Neural cell (in vitro differentiated cells): Measurements from ENCODE around the gene CYP1A2. TPM values are rescaled to one million over a fixed set of nuclear protein-coding genes. Genes with fewer than 3 reads are reported as not detected.
"Not testable (repeated sequence)": the region's sequence is repeated elsewhere in the genome, so short reads cannot be mapped to it uniquely, and the experiment has no call there.

Experiments
- H2AFZ ChIP-seq: fragments of 200-600, 300-800 bp; sonication (generic), shearing (Covaris generic); 2 replicates; pipeline ENCODE4 v1.6.0; 2014; ENCODE audit warnings: low read depth, mild to moderate bottlenecking, antibody characterized with exemption, low read length, moderate library complexity
- H3F3A ChIP-seq: fragments of 200-600 bp; shearing (Covaris generic); 2 replicates; pipeline ENCODE4 v1.6.1; 2016; ENCODE audit warnings: mild to moderate bottlenecking, moderate library complexity, mixed read lengths, antibody characterized with exemption, low read length; ENCODE audit not compliant: insufficient read depth, poor library complexity, severe bottlenecking
- H3K27ac ChIP-seq: fragments of 200-600, 300-800 bp; sonication (generic), shearing (Covaris generic); 2 replicates; pipeline ENCODE4 v1.5.1; 2014; ENCODE audit warnings: mild to moderate bottlenecking, low read length, moderate library complexity
- H3K27me3 ChIP-seq: fragments of 300-800, 200-600 bp; sonication (generic), shearing (Covaris generic); 2 replicates; pipeline ENCODE4 v1.6.0; 2014; ENCODE audit warnings: mild to moderate bottlenecking, low read depth, low read length, moderate library complexity; ENCODE audit not compliant: insufficient read depth
- H3K36me3 ChIP-seq: fragments of 300-800, 200-600 bp; sonication (generic), shearing (Covaris generic); 2 replicates; pipeline ENCODE4 v1.5.1; 2014; ENCODE audit warnings: mild to moderate bottlenecking, antibody characterized with exemption, low read length, moderate library complexity; ENCODE audit not compliant: insufficient read depth
- H3K4me2 ChIP-seq: fragments of 300-800, 200-600 bp; sonication (generic), shearing (Covaris generic); 2 replicates; pipeline ENCODE4 v1.6.0; 2014; ENCODE audit warnings: mild to moderate bottlenecking, low read length
- H3K4me3 ChIP-seq: fragments of 300-800, 200-600 bp; sonication (generic), shearing (Covaris generic); 2 replicates; pipeline ENCODE4 v1.5.1; 2014; ENCODE audit warnings: mild to moderate bottlenecking, low read length, moderate library complexity
- H3K79me2 ChIP-seq: fragments of 200-600 bp; shearing (Covaris generic); replicated peaks from 2 replicates; pipeline ENCODE4 v1.6.0; 2014; ENCODE audit warnings: mild to moderate bottlenecking, low read length, moderate library complexity; ENCODE audit not compliant: insufficient read depth
- H3K9ac ChIP-seq: fragments of 300-800, 200-600 bp; sonication (generic), shearing (Covaris generic); 2 replicates; pipeline ENCODE4 v1.6.1; 2016; ENCODE audit warnings: mild to moderate bottlenecking, low read length, mixed read lengths
- H3K9me2 ChIP-seq: fragments of 200-600 bp; shearing (Covaris generic); 2 replicates; pipeline ENCODE4 v1.6.1; 2016; ENCODE audit warnings: mild to moderate bottlenecking, low read length, mixed read lengths; ENCODE audit not compliant: insufficient read depth
- H3K9me3 ChIP-seq: fragments of 200-600, 300-800 bp; sonication (generic), shearing (Covaris generic); 2 replicates; pipeline ENCODE4 v1.6.1; 2016; ENCODE audit warnings: mild to moderate bottlenecking, mixed run types, low read length, moderate library complexity, mixed read lengths
- H4K20me1 ChIP-seq: fragments of 200-600 bp; shearing (Covaris generic); 2 replicates; pipeline ENCODE4 v1.6.1; 2016; ENCODE audit warnings: mild to moderate bottlenecking, mixed run types; ENCODE audit not compliant: insufficient read depth
- EP300 ChIP-seq: fragments of 450-650 bp; conservative IDR thresholded peaks from 2 replicates; pipeline ENCODE4 v1.6.1; 2014; ENCODE audit warnings: antibody characterized with exemption, mild to moderate bottlenecking, moderate library complexity; ENCODE audit not compliant: poor library complexity, severe bottlenecking
- EZH2 ChIP-seq: fragments of 200-600, 300-800 bp; shearing (Covaris generic), sonication (generic); IDR thresholded peaks from 2 replicates; pipeline ENCODE4 v1.6.1; 2014; ENCODE audit warnings: antibody characterized with exemption, low read length, borderline replicate concordance, mild to moderate bottlenecking; ENCODE audit not compliant: insufficient read depth, poor library complexity, severe bottlenecking
- MXI1 ChIP-seq: fragments of 450-650 bp; conservative IDR thresholded peaks from 2 replicates; pipeline ENCODE4 v1.6.1; 2014; ENCODE audit warnings: antibody characterized with exemption, mild to moderate bottlenecking; ENCODE audit not compliant: poor library complexity, severe bottlenecking
- POLR2AphosphoS5 ChIP-seq: IDR thresholded peaks from 2 replicates; pipeline ENCODE4 v1.6.1; 2012
- RAD21 ChIP-seq: fragments of 450-650 bp; conservative IDR thresholded peaks from 2 replicates; pipeline ENCODE4 v1.6.1; 2014; ENCODE audit warnings: antibody characterized with exemption, mild to moderate bottlenecking, moderate library complexity
- SMC3 ChIP-seq: fragments of 450-650 bp; conservative IDR thresholded peaks from 2 replicates; pipeline ENCODE4 v1.6.1; 2014; ENCODE audit warnings: antibody characterized with exemption, mild to moderate bottlenecking, moderate library complexity; ENCODE audit not compliant: poor library complexity
- TAF1 ChIP-seq: IDR thresholded peaks from 2 replicates; pipeline ENCODE4 v1.6.1; 2012; ENCODE audit warnings: low read depth
- polyA plus RNA-seq: library from polyadenylated mRNA; depleted of rRNA; stranded (reverse); fragments of >200 nt; gene quantifications from 2 replicates; pipeline ENCODE4 v1.2.3, GENCODE V29; 2014
- TF ChIP-seq, protein P1 (sequence below): fragments of 450-650 bp; IDR thresholded peaks from 2 replicates; pipeline ENCODE4 v1.5.1; 2014; ENCODE audit warnings: antibody characterized with exemption, mild to moderate bottlenecking, moderate library complexity; ENCODE audit not compliant: poor library complexity, severe bottlenecking
- TF ChIP-seq, protein P2 (sequence below): IDR thresholded peaks from 2 replicates; pipeline ENCODE4 v1.6.1; 2012; ENCODE audit warnings: borderline replicate concordance

CYP1A2 gene
- polyA plus RNA-seq, 1 donor from 2014 or later: not detected

DNA sequence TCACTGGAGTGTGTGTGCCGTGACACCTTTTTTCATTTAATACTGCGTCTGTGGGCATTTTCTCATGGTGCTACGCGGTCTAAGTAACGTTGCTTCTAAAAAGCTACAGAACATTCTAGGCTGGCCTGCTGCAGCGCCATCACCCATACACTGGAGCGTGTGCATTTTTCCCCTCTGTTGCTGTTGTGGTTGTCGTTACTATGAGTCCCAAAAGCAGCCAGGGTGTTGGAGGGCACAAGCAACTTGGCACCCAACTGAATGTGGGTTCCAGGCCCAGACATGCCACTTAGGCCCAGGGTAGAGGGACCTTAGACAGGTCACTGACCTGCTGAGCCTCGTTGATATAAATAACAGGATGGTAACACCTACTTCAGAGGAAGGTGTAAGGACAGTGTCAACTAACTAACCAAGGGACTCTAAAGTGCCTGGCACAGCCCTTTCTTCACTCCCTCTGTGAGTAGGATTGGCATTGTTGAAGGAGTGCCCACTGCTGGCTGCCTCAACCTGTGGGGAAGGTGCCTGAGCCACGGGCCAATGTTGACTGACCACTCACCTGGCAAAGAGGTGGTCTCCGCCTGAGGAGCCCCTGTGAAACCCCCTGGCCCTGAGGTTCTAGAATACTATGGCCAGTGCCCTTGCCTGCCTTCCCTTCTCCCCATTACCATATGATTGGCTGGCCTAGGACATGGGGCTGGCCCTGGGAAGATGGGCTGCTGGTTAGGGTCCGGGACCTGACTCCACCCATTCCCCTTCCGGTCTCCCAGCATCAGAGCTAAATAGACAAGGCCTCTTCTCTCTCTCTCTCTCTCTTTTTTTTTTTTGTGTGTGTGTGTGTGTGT lies 36.8 kb downstream of the CYP1A2 start:
- Histone ChIP-seq H3K9me3 (no peaks in the 10 kb centered on the region), H3K27ac (no peak overlapping the region), H3F3A (no peaks in the 10 kb centered on the region), H2AFZ (no peak overlapping the region), H3K4me2 (no peak overlapping the region), H4K20me1 (peaks cover 5% of the 10 kb centered on the region), H3K36me3 (no peaks in the 10 kb centered on the region), H3K9ac (no peak overlapping the region), H3K79me2 (peaks cover 50% of the 10 kb centered on the region), H3K4me3 (peak overlapping the region; percentile 73), H3K27me3 (no peaks in the 10 kb centered on the region), H3K9me2 (no peaks in the 10 kb centered on the region)
- TF ChIP-seq, protein P1, sequence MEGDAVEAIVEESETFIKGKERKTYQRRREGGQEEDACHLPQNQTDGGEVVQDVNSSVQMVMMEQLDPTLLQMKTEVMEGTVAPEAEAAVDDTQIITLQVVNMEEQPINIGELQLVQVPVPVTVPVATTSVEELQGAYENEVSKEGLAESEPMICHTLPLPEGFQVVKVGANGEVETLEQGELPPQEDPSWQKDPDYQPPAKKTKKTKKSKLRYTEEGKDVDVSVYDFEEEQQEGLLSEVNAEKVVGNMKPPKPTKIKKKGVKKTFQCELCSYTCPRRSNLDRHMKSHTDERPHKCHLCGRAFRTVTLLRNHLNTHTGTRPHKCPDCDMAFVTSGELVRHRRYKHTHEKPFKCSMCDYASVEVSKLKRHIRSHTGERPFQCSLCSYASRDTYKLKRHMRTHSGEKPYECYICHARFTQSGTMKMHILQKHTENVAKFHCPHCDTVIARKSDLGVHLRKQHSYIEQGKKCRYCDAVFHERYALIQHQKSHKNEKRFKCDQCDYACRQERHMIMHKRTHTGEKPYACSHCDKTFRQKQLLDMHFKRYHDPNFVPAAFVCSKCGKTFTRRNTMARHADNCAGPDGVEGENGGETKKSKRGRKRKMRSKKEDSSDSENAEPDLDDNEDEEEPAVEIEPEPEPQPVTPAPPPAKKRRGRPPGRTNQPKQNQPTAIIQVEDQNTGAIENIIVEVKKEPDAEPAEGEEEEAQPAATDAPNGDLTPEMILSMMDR: no peak
- no peak for TF ChIP-seq MXI1
- TF ChIP-seq POLR2AphosphoS5: no peak
- no peak for TF ChIP-seq TAF1
- no peak for TF ChIP-seq EZH2
- no peak for TF ChIP-seq EP300
- no peak for TF ChIP-seq RAD21
- no peak for TF ChIP-seq SMC3
- TF ChIP-seq, protein P2, sequence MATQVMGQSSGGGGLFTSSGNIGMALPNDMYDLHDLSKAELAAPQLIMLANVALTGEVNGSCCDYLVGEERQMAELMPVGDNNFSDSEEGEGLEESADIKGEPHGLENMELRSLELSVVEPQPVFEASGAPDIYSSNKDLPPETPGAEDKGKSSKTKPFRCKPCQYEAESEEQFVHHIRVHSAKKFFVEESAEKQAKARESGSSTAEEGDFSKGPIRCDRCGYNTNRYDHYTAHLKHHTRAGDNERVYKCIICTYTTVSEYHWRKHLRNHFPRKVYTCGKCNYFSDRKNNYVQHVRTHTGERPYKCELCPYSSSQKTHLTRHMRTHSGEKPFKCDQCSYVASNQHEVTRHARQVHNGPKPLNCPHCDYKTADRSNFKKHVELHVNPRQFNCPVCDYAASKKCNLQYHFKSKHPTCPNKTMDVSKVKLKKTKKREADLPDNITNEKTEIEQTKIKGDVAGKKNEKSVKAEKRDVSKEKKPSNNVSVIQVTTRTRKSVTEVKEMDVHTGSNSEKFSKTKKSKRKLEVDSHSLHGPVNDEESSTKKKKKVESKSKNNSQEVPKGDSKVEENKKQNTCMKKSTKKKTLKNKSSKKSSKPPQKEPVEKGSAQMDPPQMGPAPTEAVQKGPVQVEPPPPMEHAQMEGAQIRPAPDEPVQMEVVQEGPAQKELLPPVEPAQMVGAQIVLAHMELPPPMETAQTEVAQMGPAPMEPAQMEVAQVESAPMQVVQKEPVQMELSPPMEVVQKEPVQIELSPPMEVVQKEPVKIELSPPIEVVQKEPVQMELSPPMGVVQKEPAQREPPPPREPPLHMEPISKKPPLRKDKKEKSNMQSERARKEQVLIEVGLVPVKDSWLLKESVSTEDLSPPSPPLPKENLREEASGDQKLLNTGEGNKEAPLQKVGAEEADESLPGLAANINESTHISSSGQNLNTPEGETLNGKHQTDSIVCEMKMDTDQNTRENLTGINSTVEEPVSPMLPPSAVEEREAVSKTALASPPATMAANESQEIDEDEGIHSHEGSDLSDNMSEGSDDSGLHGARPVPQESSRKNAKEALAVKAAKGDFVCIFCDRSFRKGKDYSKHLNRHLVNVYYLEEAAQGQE: no peak

DNA sequence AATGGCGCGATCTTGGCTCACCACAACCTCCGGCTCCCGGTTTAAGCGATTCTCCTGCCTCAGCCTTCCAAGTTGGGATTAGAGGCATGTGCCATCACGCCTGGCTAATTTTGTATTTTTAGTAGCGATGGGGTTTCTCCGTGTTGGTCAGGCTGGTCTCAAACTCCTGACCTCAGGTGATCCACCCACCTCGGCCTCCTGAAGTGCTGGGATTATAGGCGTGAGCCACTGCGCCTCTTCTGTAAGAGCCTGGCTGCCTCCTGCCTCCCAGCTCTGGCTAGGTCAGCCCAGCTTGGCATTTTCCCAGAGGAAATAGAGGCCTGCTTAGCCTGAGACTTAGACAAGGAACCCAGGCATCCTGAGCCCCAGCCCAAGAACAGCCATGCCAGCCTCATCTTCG lies 37.4 kb downstream of the CYP1A2 start:
- not testable (repeated sequence) for H3K27ac ChIP-seq, H3K9me2 ChIP-seq, H3K9ac ChIP-seq, H2AFZ ChIP-seq, H3K36me3 ChIP-seq, H3F3A ChIP-seq, H3K9me3 ChIP-seq, H3K4me3 ChIP-seq, H4K20me1 ChIP-seq, H3K4me2 ChIP-seq, H3K27me3 ChIP-seq
- peaks cover 52% of the 10 kb centered on the region for H3K79me2 ChIP-seq
